HCT116 (cell line): ENCODE measurements around the gene IL25. TPM values are rescaled to one million over a fixed set of nuclear protein-coding genes. Genes with fewer than 3 reads are reported as not detected.

Experiments
- ATAC-seq: fragments of 200-7000 bp; cut with Tn5 transposase; 2 replicates; pipeline ENCODE4 v1.9.1; 2020; ENCODE audit warnings: mild to moderate bottlenecking, moderate library complexity
- BruUV-seq: library from RNA; stranded (reverse); fragments of 400-500 nt; replicated peaks from 2 replicates; lab custom pipeline; 2021; lab: Mats Ljungman, UMichigan
- CTCF ChIA-PET: fragments of 300-600 bp; sonication (Branson Sonifier 250); formaldehyde crosslinking; loops from one replicate; lab custom pipeline; 2021; ENCODE audit warnings: antibody characterized with exemption; lab: Charles Lee
- POLR2A ChIA-PET: fragments of 300-600, 350-600 bp; sonication (Branson Sonifier 250); formaldehyde crosslinking; loops from one replicate; lab custom pipeline; 2021; ENCODE audit warnings: antibody characterized with exemption; lab: Charles Lee
- RAD21 ChIA-PET, 2 experiments: fragments of 300-600 bp; sonication (Branson Sonifier 250); formaldehyde crosslinking; loops; one replicate each; lab custom pipeline; 2023; ENCODE audit warnings: low total read pairs in 2 of 2; ENCODE audit not compliant: uncharacterized antibody in 2 of 2, unreplicated experiment in 2 of 2, low non-redundant PET in 1 of 2; lab: Charles Lee
- DNase-seq: peaks from one replicate; pipeline ENCODE4 v3.0.0-alpha.2; 2010; ENCODE audit warnings: low read depth, low spot score
- H2AFZ ChIP-seq: fragments of 200-600 bp; shearing (Covaris generic), sonication (generic); 2 replicates; pipeline ENCODE4 v1.6.1; 2017; ENCODE audit warnings: low read depth, mixed run types, mixed read lengths, antibody characterized with exemption, low read length; ENCODE audit not compliant: poor library complexity, severe bottlenecking
- H3K27ac ChIP-seq: 2 replicates; pipeline ENCODE4 v1.5.1; 2012; ENCODE audit warnings: low read depth, low read length
- H3K27me3 ChIP-seq: fragments of 200-600 bp; sonication (generic); 2 replicates; pipeline ENCODE4 v1.6.1; 2016; ENCODE audit warnings: mixed run types, low read length, mixed read lengths; ENCODE audit not compliant: insufficient read depth
- H3K36me3 ChIP-seq, 2 experiments: fragments of 200-500 bp in 1 of 2; fragments of 200-600 bp in 1 of 2; sonication (Bioruptor generic) in 1 of 2; sonication (generic) in 1 of 2; 2 replicates each; pipeline versions ENCODE4 v1.5.1 to v1.6.1; 2014 to 2016; ENCODE audit warnings: low read length in 2 of 2, inconsistent platforms in 1 of 2, mixed read lengths in 1 of 2, mixed run types in 1 of 2; ENCODE audit not compliant: insufficient read depth in 2 of 2, control insufficient read depth in 1 of 2
- H3K4me1 ChIP-seq, 2 experiments: fragments of 200-600 bp in 1 of 2; sonication (generic) in 1 of 2; 2 replicates each; pipeline versions ENCODE4 v1.5.1 to v1.6.1; 2012 to 2017; ENCODE audit warnings: low read length in 2 of 2, inconsistent platforms in 1 of 2, mild to moderate bottlenecking in 1 of 2, mixed read lengths in 1 of 2, mixed run types in 1 of 2, moderate library complexity in 1 of 2; ENCODE audit not compliant: insufficient read depth in 2 of 2, control insufficient read depth in 1 of 2
- H3K4me2 ChIP-seq: fragments of 200-600 bp; sonication (generic); 2 replicates; pipeline ENCODE4 v1.6.1; 2017; ENCODE audit warnings: mixed run types, low read length, mixed read lengths
- H3K4me3 ChIP-seq, 2 experiments: fragments of 200-600 bp in 1 of 2; sonication (generic) in 1 of 2; replicated peaks in 1 of 2; 2 replicates each; pipeline ENCODE4 v1.5.1; 2011 to 2016; ENCODE audit warnings: low read length in 2 of 2, control low read depth in 1 of 2, low read depth in 1 of 2, mild to moderate bottlenecking in 1 of 2, mixed read lengths in 1 of 2, mixed run types in 1 of 2
- H3K79me2 ChIP-seq: fragments of 200-600 bp; sonication (generic); 2 replicates; pipeline ENCODE4 v1.6.1; 2017; ENCODE audit warnings: mild to moderate bottlenecking, mixed run types, low read length, moderate library complexity, mixed read lengths; ENCODE audit not compliant: insufficient read depth
- H3K9ac ChIP-seq: fragments of 200-600 bp; sonication (generic); 2 replicates; pipeline ENCODE4 v1.6.1; 2016; ENCODE audit warnings: low read length, mixed read lengths
- H3K9me2 ChIP-seq: fragments of 200-600 bp; sonication (generic), shearing (Covaris generic); 2 replicates; pipeline ENCODE4 v1.6.1; 2017; ENCODE audit warnings: mixed run types, mild to moderate bottlenecking, moderate library complexity; ENCODE audit not compliant: insufficient read depth
- H3K9me3 ChIP-seq, 2 experiments: fragments of 200-500 bp in 1 of 2; fragments of 200-600 bp in 1 of 2; sonication (Bioruptor generic) in 1 of 2; sonication (generic) in 1 of 2; 2 replicates each; pipeline ENCODE4 v1.6.1; 2014 to 2017; ENCODE audit warnings: low read length in 2 of 2, mixed read lengths in 2 of 2, inconsistent platforms in 1 of 2, low read depth in 1 of 2, mild to moderate bottlenecking in 1 of 2, mixed run types in 1 of 2, moderate library complexity in 1 of 2; ENCODE audit not compliant: control insufficient read depth in 1 of 2, insufficient read depth in 1 of 2
- H4K20me1 ChIP-seq: fragments of 200-600 bp; sonication (generic), shearing (Covaris generic); 2 replicates; pipeline ENCODE4 v1.6.1; 2017; ENCODE audit warnings: mixed run types, mild to moderate bottlenecking, moderate library complexity; ENCODE audit not compliant: insufficient read depth
- CBX3 ChIP-seq: IDR thresholded peaks from 2 replicates; pipeline ENCODE4 v1.6.1; 2012; ENCODE audit warnings: low read depth
- EZH2phosphoT487 ChIP-seq: fragments of 200-600 bp; IDR thresholded peaks from 2 replicates; pipeline ENCODE4 v1.6.1; 2018; ENCODE audit warnings: antibody characterized with exemption, borderline replicate concordance
- JUND ChIP-seq: IDR thresholded peaks from 2 replicates; pipeline ENCODE4 v1.6.1; 2012
- POLR2A ChIP-seq: IDR thresholded peaks from 2 replicates; pipeline ENCODE4 v1.7.0; 2011; ENCODE audit warnings: borderline replicate concordance; ENCODE audit not compliant: insufficient read depth, insufficient read length; ENCODE audit errors: extremely low read depth
- YY1 ChIP-seq: IDR thresholded peaks from 2 replicates; pipeline ENCODE4 v1.6.1; 2011; ENCODE audit warnings: low read length, low read depth, moderate library complexity, mild to moderate bottlenecking; ENCODE audit not compliant: insufficient replicate concordance; ENCODE audit errors: extremely low read depth
- intact Hi-C: fragments of 100-400 bp; cut with micrococcal nuclease; formaldehyde crosslinking; loops from 2 replicates; pipeline ENCODE4 v1.10.0; 2022
- total RNA-seq: library from RNA; stranded (reverse); gene quantifications from one replicate; pipeline ENCODE4 v1.2.1, GENCODE V29; 2021; ENCODE audit not compliant: unreplicated experiment
- TF ChIP-seq, protein P1 (sequence below): IDR thresholded peaks from 2 replicates; pipeline ENCODE4 v1.6.1; 2012
- TF ChIP-seq, protein P2 (sequence below), 3 experiments: fragments of 200-600 bp in 1 of 3; sonication (generic) in 1 of 3; IDR thresholded peaks in 2 of 3; conservative IDR thresholded peaks in 1 of 3; 2 replicates each; pipeline ENCODE4 v1.5.1; 2012 to 2017; ENCODE audit warnings: low read depth in 2 of 3, low read length in 2 of 3, antibody characterized with exemption in 1 of 3, borderline replicate concordance in 1 of 3, control low read depth in 1 of 3, mild to moderate bottlenecking in 1 of 3, mixed read lengths in 1 of 3, mixed run types in 1 of 3, moderate library complexity in 1 of 3; ENCODE audit not compliant: insufficient read depth in 1 of 3

Gene IL25
- total RNA-seq, 1 experiment from 2014 or later: not detected

DNA sequence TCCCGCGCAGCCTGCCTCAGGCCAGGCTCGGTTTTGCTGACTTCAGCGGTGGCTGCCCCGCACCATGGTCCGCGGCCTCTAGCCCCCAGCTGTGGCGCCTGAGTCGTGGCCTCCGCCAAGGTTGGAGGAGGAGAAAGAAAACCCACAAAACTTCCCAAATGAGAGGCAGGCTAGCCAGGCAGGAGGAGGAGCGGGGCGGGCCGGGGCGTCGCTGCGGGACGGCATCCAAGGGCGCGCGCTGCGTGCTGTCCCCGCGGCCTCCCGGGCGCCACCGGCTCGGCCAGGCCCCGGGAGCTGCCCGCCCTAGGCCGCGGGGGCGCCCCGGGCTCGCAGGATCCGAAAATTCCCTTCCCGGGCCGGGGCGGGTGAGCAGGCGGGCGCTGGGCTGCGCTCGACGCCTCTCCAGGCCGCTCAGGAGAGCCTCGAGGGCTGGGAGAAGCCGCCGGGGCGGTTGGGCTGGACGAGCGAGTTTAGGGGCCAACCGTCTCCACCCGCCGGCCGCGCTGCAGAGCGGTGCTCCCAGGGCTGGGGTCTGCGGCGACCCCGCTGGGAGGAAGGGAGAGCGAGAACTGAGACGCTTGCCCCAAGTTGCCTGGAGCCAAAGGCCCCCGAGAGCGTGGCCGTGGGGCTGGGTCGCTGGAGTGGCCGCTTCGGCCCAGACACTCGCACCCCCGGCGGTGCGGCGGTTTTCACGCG lies 7.4 kb upstream of the IL25 start, which contains the start of gene EFS:
Gene EFS (minus strand): TSS at position 137 of the 696 bp plus-strand sequence. CDS start 147 bp downstream, outside the sequence.
- POLR2A ChIA-PET: no interaction called here
- no peak within 1 kb of the TSS for H3K9ac ChIP-seq
- RAD21 ChIA-PET: no interaction called here
- H3K79me2 ChIP-seq: no peaks in the 10 kb centered on the region
- no peak within 1 kb of the TSS for H3K27ac ChIP-seq
- no peaks in the 10 kb centered on the region for H4K20me1 ChIP-seq
- H2AFZ ChIP-seq: no peak within 1 kb of the TSS
- H3K36me3 ChIP-seq: no peaks in the 10 kb centered on the region
- DNase-seq (no peak), ATAC-seq (no peak)
- no peaks in the 10 kb centered on the region for H3K9me3 ChIP-seq
- TF ChIP-seq CBX3 (no peak), YY1 (no peak), EZH2phosphoT487 (no peak)
- TF ChIP-seq, protein P1, sequence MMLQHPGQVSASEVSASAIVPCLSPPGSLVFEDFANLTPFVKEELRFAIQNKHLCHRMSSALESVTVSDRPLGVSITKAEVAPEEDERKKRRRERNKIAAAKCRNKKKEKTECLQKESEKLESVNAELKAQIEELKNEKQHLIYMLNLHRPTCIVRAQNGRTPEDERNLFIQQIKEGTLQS: no peak
- H3K27me3 ChIP-seq: 0 out of 2 replicates have a peak, but pooled peaks cover 3% of the 10 kb centered on the region
- H3K4me2 ChIP-seq: no peak within 1 kb of the TSS
- H3K4me1 ChIP-seq: no peaks in the 10 kb centered on the region; a peak in 1 of 4 replicates
- BruUV-seq: no TSS peak
- H3K9me2 ChIP-seq: no peaks in the 10 kb centered on the region
- intact Hi-C loops: no loop called here
- H3K4me3 ChIP-seq: no peak within 1 kb of the TSS
- CTCF ChIA-PET: no interaction called here

DNA sequence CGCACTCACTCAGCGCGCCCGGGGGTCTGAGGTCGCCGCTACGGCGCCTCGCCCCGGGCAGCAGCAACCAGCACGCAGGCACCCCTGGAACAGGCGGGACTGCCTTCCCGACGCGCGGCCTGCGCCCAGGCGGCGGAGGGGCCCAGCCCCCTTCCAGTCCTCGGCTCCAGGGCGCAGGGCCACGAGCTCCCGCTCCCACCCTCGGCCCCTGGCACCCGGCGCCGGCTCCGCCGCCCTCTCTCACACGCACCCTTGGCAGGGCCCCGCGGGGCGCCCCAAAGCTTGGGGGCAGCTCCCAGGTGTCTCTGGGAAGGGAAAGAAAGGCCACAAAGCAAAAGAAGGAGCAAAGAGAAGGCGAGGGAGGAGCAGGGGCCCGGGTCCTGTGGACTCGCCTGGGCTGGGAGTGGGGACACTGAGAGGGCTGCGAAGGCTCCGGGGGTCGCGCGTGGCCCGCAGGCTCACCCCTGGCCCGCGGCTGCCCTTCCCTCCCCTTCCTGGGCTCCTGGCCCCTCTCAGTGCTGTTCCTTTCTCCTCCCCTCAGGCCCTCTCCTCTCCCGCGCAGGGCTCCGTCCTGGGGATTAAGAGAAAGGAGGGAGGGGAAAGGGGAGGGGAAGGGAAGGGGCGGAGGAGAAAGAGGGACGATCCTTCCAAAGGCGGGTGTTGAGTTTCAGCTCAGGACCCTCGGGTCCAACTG lies 6.7 kb upstream of the IL25 start:
- no peak overlapping the region for H3K27ac ChIP-seq
- no peaks in the 10 kb centered on the region for H3K9me2 ChIP-seq
- H3K9me3 ChIP-seq: no peaks in the 10 kb centered on the region
- H3K4me2 ChIP-seq: no peak overlapping the region
- ChIA-PET CTCF (no interaction called here), RAD21 (no interaction called here), POLR2A (no interaction called here)
- intact Hi-C loops: no loop called here
- no peak for DNase-seq
- H3K4me1 ChIP-seq: no peaks in the 10 kb centered on the region; a peak in 1 of 4 replicates
- H4K20me1 ChIP-seq: no peaks in the 10 kb centered on the region
- no peak overlapping the region for H3K9ac ChIP-seq
- TF ChIP-seq POLR2A (no peak), JUND (no peak)
- TF ChIP-seq, protein P2, sequence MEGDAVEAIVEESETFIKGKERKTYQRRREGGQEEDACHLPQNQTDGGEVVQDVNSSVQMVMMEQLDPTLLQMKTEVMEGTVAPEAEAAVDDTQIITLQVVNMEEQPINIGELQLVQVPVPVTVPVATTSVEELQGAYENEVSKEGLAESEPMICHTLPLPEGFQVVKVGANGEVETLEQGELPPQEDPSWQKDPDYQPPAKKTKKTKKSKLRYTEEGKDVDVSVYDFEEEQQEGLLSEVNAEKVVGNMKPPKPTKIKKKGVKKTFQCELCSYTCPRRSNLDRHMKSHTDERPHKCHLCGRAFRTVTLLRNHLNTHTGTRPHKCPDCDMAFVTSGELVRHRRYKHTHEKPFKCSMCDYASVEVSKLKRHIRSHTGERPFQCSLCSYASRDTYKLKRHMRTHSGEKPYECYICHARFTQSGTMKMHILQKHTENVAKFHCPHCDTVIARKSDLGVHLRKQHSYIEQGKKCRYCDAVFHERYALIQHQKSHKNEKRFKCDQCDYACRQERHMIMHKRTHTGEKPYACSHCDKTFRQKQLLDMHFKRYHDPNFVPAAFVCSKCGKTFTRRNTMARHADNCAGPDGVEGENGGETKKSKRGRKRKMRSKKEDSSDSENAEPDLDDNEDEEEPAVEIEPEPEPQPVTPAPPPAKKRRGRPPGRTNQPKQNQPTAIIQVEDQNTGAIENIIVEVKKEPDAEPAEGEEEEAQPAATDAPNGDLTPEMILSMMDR (IDR thresholded peaks at IDR 0.05 in 2 of 3, conservative IDR thresholded peaks at IDR 0.05 in 1 of 3; ENCODE audit: borderline replicate concordance in 1 of 3, insufficient read depth in 1 of 3, low read depth in 2 of 3, low read length in 2 of 3): no peak
- H3K36me3 ChIP-seq: no peaks in the 10 kb centered on the region
- no TSS peak for BruUV-seq
- H3K4me3 ChIP-seq: no peak overlapping the region
- ATAC-seq: no peak
- H2AFZ ChIP-seq: no peak overlapping the region
- 0 out of 2 replicates have a peak, but pooled peaks cover 3% of the 10 kb centered on the region for H3K27me3 ChIP-seq
- no peaks in the 10 kb centered on the region for H3K79me2 ChIP-seq
